Transverse colon (tissue), 3 donors: ENCODE measurements around the gene PLEKHJ1.

Experiments used
- CTCF ChIP-seq, 5 experiments: fragments of 200-600 bp in 3 of 5; fragments of 450-650 bp in 2 of 5; sonication (generic) in 3 of 5; IDR thresholded peaks; 1 replicate in 2 of 5; 2 replicates in 3 of 5; pipeline ENCODE4 v1.5.1; 2016 to 2017; ENCODE audit warnings: antibody characterized with exemption in 5 of 5, inconsistent platforms in 3 of 5, mild to moderate bottlenecking in 2 of 5, moderate library complexity in 1 of 5
- POLR2A ChIP-seq: fragments of 450-650 bp; IDR thresholded peaks from one replicate; pipeline ENCODE4 v1.6.1; 2016; ENCODE audit warnings: antibody characterized with exemption, mild to moderate bottlenecking, moderate library complexity

- TF ChIP-seq POLR2A (no peak), CTCF (IDR thresholded peaks at IDR 0.05) (no peak)
Observed at GRCh38 chr19:2232286-2233151, 3.6 kb downstream of the PLEKHJ1 start.
